ENCODE data around the gene CEP126. TPM values are rescaled to one million over a fixed set of nuclear protein-coding genes. Genes with fewer than 3 reads are reported as not detected.

CEP126 gene
- total and polyA plus RNA-seq, 2 of the 13 experiments (the other 11 are each of a cell fraction or from before 2014, with no cell fraction given): 1.4 to 1.7 TPM

GRCh38 chr11:101866619-101867491 is 48.0 kb upstream of the CEP126 start (continued):
- no peak for TF ChIP-seq ZBTB40 (IDR thresholded peaks at IDR 0.05)
- no peak; the same call in 1 of the 2 replicates for TF ChIP-seq ZBTB40 (CRISPR knock-in tag; IDR thresholded peaks at IDR 0.05)
- no peak for TF ChIP-seq DRAP1 (CRISPR knock-in tag; IDR thresholded peaks at IDR 0.05)
- no peak for TF ChIP-seq ZNF441 (CRISPR knock-in tag; IDR thresholded peaks at IDR 0.05; ENCODE audit: borderline replicate concordance)
- peak; percentile 83 for TF ChIP-seq HNF4G (IDR thresholded peaks at IDR 0.05; ENCODE audit: borderline replicate concordance, low read depth, low read length)
- peak; percentile 42; the same call in 1 of the 2 replicates for TF ChIP-seq HNF4G (CRISPR knock-in tag; IDR thresholded peaks at IDR 0.05; ENCODE audit: borderline replicate concordance, low read depth)
- no peak for TF ChIP-seq ZBTB7B (CRISPR knock-in tag; IDR thresholded peaks at IDR 0.05)
- TF ChIP-seq PAF1 (CRISPR knock-in tag; IDR thresholded peaks at IDR 0.05): no peak
- no peak for TF ChIP-seq KAT7 (CRISPR knock-in tag; IDR thresholded peaks at IDR 0.05; ENCODE audit: borderline replicate concordance)
- TF ChIP-seq KIAA2018 (CRISPR knock-in tag; IDR thresholded peaks at IDR 0.05; ENCODE audit: borderline replicate concordance): no peak
- no peak for TF ChIP-seq SMAD9 (CRISPR knock-in tag; IDR thresholded peaks at IDR 0.05)

Measured in HepG2 (cell line).